GM21447 (cell line): ENCODE data around the gene FUT8.
"Not testable (repeated sequence)": the region's sequence is repeated elsewhere in the genome, so short reads cannot be mapped to it uniquely, and the experiment has no call there.

ENCODE experiments used
- ATAC-seq: cut with Tn5 transposase; IDR thresholded peaks from one replicate; pipeline ENCODE4 v1.9.1; 2021; ENCODE audit not compliant: unreplicated experiment

FUT8 gene

GRCh38 chr14:65449647-65450046 lies 37.1 kb downstream of the FUT8 start:
- ATAC-seq = no peak

- no peak for ATAC-seq
These were observed 41.4 kb downstream of the FUT8 start for GRCh38 chr14:65453807-65454480.

GRCh38 chr14:65456247-65456646 lies 43.7 kb downstream of the FUT8 start:
- no peak for ATAC-seq

- peak; percentile 38 for ATAC-seq
These were observed 49.2 kb downstream of the FUT8 start for GRCh38 chr14:65461730-65462129.

- ATAC-seq = peak; percentile 66
These were observed 49.9 kb downstream of the FUT8 start for GRCh38 chr14:65462411-65462810.

- ATAC-seq = no peak
These were observed 53.1 kb downstream of the FUT8 start for GRCh38 chr14:65465584-65465983.

GRCh38 chr14:65467926-65468325 lies 55.4 kb downstream of the FUT8 start:
- not testable (repeated sequence) for ATAC-seq

GRCh38 chr14:65469903-65470302 lies 57.4 kb downstream of the FUT8 start:
- ATAC-seq = no peak

GRCh38 chr14:65470404-65470880 lies 57.9 kb downstream of the FUT8 start:
- no peak for ATAC-seq

- ATAC-seq = peak; percentile 66
These were observed 58.7 kb downstream of the FUT8 start for GRCh38 chr14:65471038-65471878.

GRCh38 chr14:65472189-65472588 lies 59.7 kb downstream of the FUT8 start:
- no peak for ATAC-seq

- ATAC-seq = peak; percentile 76
These were observed 63.9 kb downstream of the FUT8 start for GRCh38 chr14:65476273-65476941.

GRCh38 chr14:65476942-65477318 lies 64.4 kb downstream of the FUT8 start:
- no peak for ATAC-seq

GRCh38 chr14:65478017-65478416 lies 65.5 kb downstream of the FUT8 start:
- ATAC-seq = no peak

- no peak for ATAC-seq
These were observed 66.1 kb downstream of the FUT8 start for GRCh38 chr14:65478596-65478995.

GRCh38 chr14:65479386-65479785 lies 66.9 kb downstream of the FUT8 start:
- ATAC-seq = no peak

- no peak for ATAC-seq
These were observed 70.4 kb downstream of the FUT8 start for GRCh38 chr14:65482757-65483438.

- no peak for ATAC-seq
These were observed 71.1 kb downstream of the FUT8 start for GRCh38 chr14:65483647-65484046.

GRCh38 chr14:65485516-65485915 lies 73.0 kb downstream of the FUT8 start:
- no peak for ATAC-seq

GRCh38 chr14:65486863-65487262 lies 74.3 kb downstream of the FUT8 start:
- no peak for ATAC-seq
